GM21526 (cell line): ENCODE measurements around the gene NOP53.
"Not testable (repeated sequence)": the region's sequence is repeated elsewhere in the genome, so short reads cannot be mapped to it uniquely, and the experiment has no call there.

Source experiments
- ATAC-seq: cut with Tn5 transposase; IDR thresholded peaks from one replicate; pipeline ENCODE4 v1.9.1; 2021; ENCODE audit warnings: moderate library complexity; ENCODE audit not compliant: unreplicated experiment, low FRiP score

Gene NOP53

GRCh38 chr19:47769534-47769933 is 24.2 kb downstream of the NOP53 start:
- ATAC-seq: no peak

GRCh38 chr19:47771291-47771690 is 25.9 kb downstream of the NOP53 start:
- ATAC-seq: not testable (repeated sequence)

GRCh38 chr19:47776568-47776967 is 31.2 kb downstream of the NOP53 start:
- ATAC-seq: no peak

GRCh38 chr19:47777245-47778048 is 32.1 kb downstream of the NOP53 start:
- ATAC-seq: not testable (repeated sequence)

- ATAC-seq: no peak
Observed at GRCh38 chr19:47778049-47778953, 33.0 kb downstream of the NOP53 start, which contains the start of gene SELENOW. TSS of gene SELENOW (plus strand) at chr19:47778703. CDS start at chr19:47778786, 83 bp downstream.

- no peak for ATAC-seq
Observed at GRCh38 chr19:47778954-47779351, 33.6 kb downstream of the NOP53 start.

- no peak for ATAC-seq
Observed at GRCh38 chr19:47779524-47780214, 34.3 kb downstream of the NOP53 start.

- ATAC-seq: no peak
Observed at GRCh38 chr19:47780215-47780551, 34.8 kb downstream of the NOP53 start.

- ATAC-seq: no peak
Observed at GRCh38 chr19:47781590-47782262, 36.4 kb downstream of the NOP53 start.

GRCh38 chr19:47786566-47786965 is 41.2 kb downstream of the NOP53 start:
- no peak for ATAC-seq

- ATAC-seq: not testable (repeated sequence)
Observed at GRCh38 chr19:47787307-47787706, 42.0 kb downstream of the NOP53 start.

GRCh38 chr19:47789811-47790210 is 44.5 kb downstream of the NOP53 start:
- not testable (repeated sequence) for ATAC-seq

- no peak for ATAC-seq
Observed at GRCh38 chr19:47790398-47790814, 45.1 kb downstream of the NOP53 start.

- ATAC-seq: no peak
Observed at GRCh38 chr19:47792616-47793015, 47.3 kb downstream of the NOP53 start.

GRCh38 chr19:47794526-47794925 is 49.2 kb downstream of the NOP53 start:
- no peak for ATAC-seq

GRCh38 chr19:47796785-47797184 is 51.4 kb downstream of the NOP53 start:
- no peak for ATAC-seq

- ATAC-seq: no peak
Observed at GRCh38 chr19:47797996-47798903, 52.9 kb downstream of the NOP53 start.

GRCh38 chr19:47798904-47799266 is 53.5 kb downstream of the NOP53 start:
- ATAC-seq: no peak

- ATAC-seq: no peak
Observed at GRCh38 chr19:47801270-47801669, 55.9 kb downstream of the NOP53 start.
